HepG2 (cell line): ENCODE measurements around the gene SUN5. TPM values are rescaled to one million over a fixed set of nuclear protein-coding genes. Genes with fewer than 3 reads are reported as not detected.
A peak's percentile ranks its signal among the peaks of the same experiment; 100 is the strongest.

ENCODE experiments used
- AGO2 ChIP-seq: fragments of 200-400 bp; formaldehyde crosslinking; optimal IDR thresholded peaks from 2 replicates; pipeline ENCODE3; 2017; ENCODE audit warnings: mild to moderate bottlenecking, low read depth, low read length, moderate library complexity
- ATRX ChIP-seq: sonication (generic); formaldehyde crosslinking; IDR thresholded peaks from 2 replicates; pipeline ENCODE4 v1.4.0; 2020; ENCODE audit warnings: missing genetic modification reagents, borderline replicate concordance
- GLI4 ChIP-seq: sonication (generic); formaldehyde crosslinking; IDR thresholded peaks from 2 replicates; pipeline ENCODE4 v1.5.1; 2020; ENCODE audit warnings: missing genetic modification reagents, mild to moderate bottlenecking, moderate library complexity, borderline replicate concordance
- IRX3 ChIP-seq: sonication (generic); formaldehyde crosslinking; IDR thresholded peaks from 2 replicates; pipeline ENCODE4 v1.8.1; 2023; ENCODE audit warnings: mild to moderate bottlenecking, low read depth, missing genetic modification reagents, borderline replicate concordance
- ISL2 ChIP-seq: sonication (generic); formaldehyde crosslinking; IDR thresholded peaks from 2 replicates; pipeline ENCODE4 v1.5.0; 2020; ENCODE audit warnings: missing genetic modification reagents
- KDM3A ChIP-seq: IDR thresholded peaks from 2 replicates; pipeline ENCODE4 v1.6.1; 2018; ENCODE audit warnings: low read depth, missing compliant biosample characterization
- LCORL ChIP-seq, 2 experiments: fragments of 450-650 bp in 1 of 2; sonication (generic) in 1 of 2; formaldehyde crosslinking in 1 of 2; IDR thresholded peaks; 2 replicates each; pipeline versions ENCODE4 v1.5.0 to v1.6.1; 2017 to 2020; ENCODE audit warnings: antibody characterized with exemption in 1 of 2, missing genetic modification reagents in 1 of 2
- NCOA2 ChIP-seq: sonication (generic); formaldehyde crosslinking; IDR thresholded peaks from 2 replicates; pipeline ENCODE4 v1.8.0; 2022; ENCODE audit warnings: inconsistent platforms
- NR2F1 ChIP-seq, 2 experiments: fragments of 450-650 bp in 1 of 2; formaldehyde crosslinking in 1 of 2; IDR thresholded peaks; 2 replicates each; pipeline versions ENCODE4 v1.5.0 to v1.6.1; 2016 to 2020; ENCODE audit warnings: mild to moderate bottlenecking in 1 of 2, missing compliant biosample characterization in 1 of 2, missing genetic modification reagents in 1 of 2, moderate library complexity in 1 of 2
- NRL ChIP-seq: sonication (generic); formaldehyde crosslinking; IDR thresholded peaks from 2 replicates; pipeline ENCODE4 v1.5.0; 2020; ENCODE audit warnings: missing genetic modification reagents, mild to moderate bottlenecking, moderate library complexity, borderline replicate concordance
- RAD21 ChIP-seq: fragments of 450-650 bp; formaldehyde crosslinking; IDR thresholded peaks from 2 replicates; pipeline ENCODE4 v1.5.0; 2020; ENCODE audit warnings: mild to moderate bottlenecking
- TCF7L2 ChIP-seq: IDR thresholded peaks from 2 replicates; pipeline ENCODE4 v1.6.1; 2011; ENCODE audit warnings: mild to moderate bottlenecking, low read depth, low read length, moderate library complexity
- TFE3 ChIP-seq: IDR thresholded peaks from 2 replicates; pipeline ENCODE4 v1.6.1; 2016
- ZBTB46 ChIP-seq: sonication (generic); formaldehyde crosslinking; IDR thresholded peaks from 2 replicates; pipeline ENCODE4 v1.4.0; 2020; ENCODE audit warnings: mild to moderate bottlenecking, missing genetic modification reagents, borderline replicate concordance
- ZFP62 ChIP-seq: sonication (generic); formaldehyde crosslinking; IDR thresholded peaks from 2 replicates; pipeline ENCODE4 v1.4.0; 2020; ENCODE audit warnings: missing genetic modification reagents
- ZFP82 ChIP-seq: sonication (generic); formaldehyde crosslinking; IDR thresholded peaks from 2 replicates; pipeline ENCODE4 v1.5.1; 2020; ENCODE audit warnings: mild to moderate bottlenecking, missing genetic modification reagents, borderline replicate concordance
- ZNF235 ChIP-seq: sonication (generic); formaldehyde crosslinking; IDR thresholded peaks from 2 replicates; pipeline ENCODE4 v1.8.1; 2023; ENCODE audit warnings: mild to moderate bottlenecking, missing genetic modification reagents, borderline replicate concordance
- ZNF510 ChIP-seq: sonication (generic); formaldehyde crosslinking; IDR thresholded peaks from 2 replicates; pipeline ENCODE4 v1.4.0; 2020; ENCODE audit warnings: low read depth, mild to moderate bottlenecking, missing genetic modification reagents
- ZNF557 ChIP-seq: sonication (generic); formaldehyde crosslinking; IDR thresholded peaks from 2 replicates; pipeline ENCODE4 v1.4.0; 2020; ENCODE audit warnings: missing genetic modification reagents
- ZNF883 ChIP-seq: sonication (generic); formaldehyde crosslinking; IDR thresholded peaks from 2 replicates; pipeline ENCODE4 v1.5.1; 2020; ENCODE audit warnings: mild to moderate bottlenecking, missing genetic modification reagents; ENCODE audit errors: not compliant biosample characterization
- ZSCAN5A ChIP-seq: sonication (generic); formaldehyde crosslinking; IDR thresholded peaks from 2 replicates; pipeline ENCODE4 v1.8.0; 2022; ENCODE audit warnings: mild to moderate bottlenecking, missing genetic modification reagents, borderline replicate concordance
- polyA plus RNA-seq, 8 experiments: library from polyadenylated mRNA; depleted of rRNA in 3 of 8; stranded (reverse) in 7 of 8; unstranded in 1 of 8; fragments of >200 nt; fragmentation: Illumina TruSeq in 4 of 8; extraction: Trizol in 4 of 8; gene quantifications; 2 replicates each; pipeline versions ENCODE4 v1.2.1 to v1.2.3, GENCODE V29; 2011 to 2016; ENCODE audit warnings: low read depth in 4 of 8, missing spikeins in 1 of 8, mixed read lengths in 1 of 8; ENCODE audit not compliant: insufficient read depth in 1 of 8
- total RNA-seq, 5 experiments: library from RNA; depleted of rRNA; stranded (reverse); fragments of >200 nt; fragmentation: Illumina TruSeq; extraction: Trizol; gene quantifications; 2 replicates each; pipeline ENCODE4 v1.2.3, GENCODE V29; 2016; ENCODE audit warnings: low read depth in 1 of 5
- TF ChIP-seq, protein P1 (sequence below): sonication (generic); formaldehyde crosslinking; IDR thresholded peaks from 2 replicates; pipeline ENCODE4 v1.8.1; 2023; ENCODE audit warnings: mild to moderate bottlenecking, missing genetic modification reagents

SUN5 gene
- total and polyA plus RNA-seq, 2 of the 13 experiments (the other 11 are each of a cell fraction or from before 2014, with no cell fraction given) = not detected

- TF ChIP-seq NCOA2 (CRISPR knock-in tag) (peak; percentile 88), ATRX (CRISPR knock-in tag) (no peak), ZNF510 (CRISPR knock-in tag) (peak; percentile 95), NRL (peak; percentile 87), ZNF557 (peak; percentile 94), TCF7L2 (no peak), RAD21 (CRISPR knock-in tag) (peak; percentile 59), ISL2 (CRISPR knock-in tag) (peak; percentile 91), ZSCAN5A (peak; percentile 98), ZNF883 (peak; percentile 86), AGO2 (no peak), ZFP62 (CRISPR knock-in tag) (no peak), TFE3 (CRISPR knock-in tag) (no peak; the same call in 1 of the 2 replicates), ZBTB46 (CRISPR knock-in tag) (no peak), IRX3 (CRISPR knock-in tag) (peak; percentile 17; the same call in 1 of the 2 replicates), KDM3A (CRISPR knock-in tag) (peak; percentile 97), ZNF235 (0 out of 2 replicates have a peak, but pooled peaks have one; percentile 45), NR2F1 (CRISPR knock-in tag; IDR thresholded peaks at IDR 0.05) (peak; percentile 61 to 86; a peak in 3 of 4 replicates), LCORL (IDR thresholded peaks at IDR 0.05) (no peak), LCORL (CRISPR knock-in tag; IDR thresholded peaks at IDR 0.05) (peak; percentile 87; the same call in 1 of the 2 replicates), GLI4 (CRISPR knock-in tag) (no peak; the same call in none of the 2 replicates), ZFP82 (CRISPR knock-in tag) (peak; percentile 99)
- TF ChIP-seq, protein P1, sequence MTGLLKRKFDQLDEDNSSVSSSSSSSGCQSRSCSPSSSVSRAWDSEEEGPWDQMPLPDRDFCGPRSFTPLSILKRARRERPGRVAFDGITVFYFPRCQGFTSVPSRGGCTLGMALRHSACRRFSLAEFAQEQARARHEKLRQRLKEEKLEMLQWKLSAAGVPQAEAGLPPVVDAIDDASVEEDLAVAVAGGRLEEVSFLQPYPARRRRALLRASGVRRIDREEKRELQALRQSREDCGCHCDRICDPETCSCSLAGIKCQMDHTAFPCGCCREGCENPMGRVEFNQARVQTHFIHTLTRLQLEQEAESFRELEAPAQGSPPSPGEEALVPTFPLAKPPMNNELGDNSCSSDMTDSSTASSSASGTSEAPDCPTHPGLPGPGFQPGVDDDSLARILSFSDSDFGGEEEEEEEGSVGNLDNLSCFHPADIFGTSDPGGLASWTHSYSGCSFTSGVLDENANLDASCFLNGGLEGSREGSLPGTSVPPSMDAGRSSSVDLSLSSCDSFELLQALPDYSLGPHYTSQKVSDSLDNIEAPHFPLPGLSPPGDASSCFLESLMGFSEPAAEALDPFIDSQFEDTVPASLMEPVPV (CRISPR knock-in tag) = peak; percentile 84; the same call in 1 of the 2 replicates
Measured at GRCh38 chr20:33007376-33008335, 3.4 kb upstream of the SUN5 start, which contains the start of gene BPIFB2 (continued).
